ENCODE measurements around the gene SYNE3.

SYNE3 gene

GRCh38 chr14:95493976-95494375 is 22.5 kb downstream of the SYNE3 start:
- H3K4me3 Mint-ChIP-seq: no peak overlapping the region
- peaks cover 44% of the 10 kb centered on the region for H3K4me1 Mint-ChIP-seq
- DNase-seq (ENCODE audit: low spot score in 2 of 2) (no peak), ATAC-seq (replicated peaks; ENCODE audit: extremely low read depth, poor library complexity, severe bottlenecking) (no peak)
- no peaks in the 10 kb centered on the region for H3K9me3 Mint-ChIP-seq
- peaks cover 3% of the 10 kb centered on the region for H3K36me3 Mint-ChIP-seq (ENCODE audit: insufficient read depth)
- H3K27ac Mint-ChIP-seq (ENCODE audit: low read depth): peak overlapping the region; percentile 42
- H3K27me3 Mint-ChIP-seq: no peaks in the 10 kb centered on the region

GRCh38 chr14:95493503-95493902 is 22.9 kb downstream of the SYNE3 start:
- ATAC-seq (replicated peaks; ENCODE audit: extremely low read depth, poor library complexity, severe bottlenecking) (no peak), DNase-seq (ENCODE audit: low spot score in 2 of 2) (no peak)
- Mint-ChIP-seq H3K4me3 (no peak overlapping the region), H3K36me3 (ENCODE audit: insufficient read depth) (peaks cover 3% of the 10 kb centered on the region), H3K27me3 (no peaks in the 10 kb centered on the region), H3K4me1 (peaks cover 44% of the 10 kb centered on the region), H3K27ac (ENCODE audit: low read depth) (peak overlapping the region; percentile 42), H3K9me3 (no peaks in the 10 kb centered on the region)

- H3K27ac Mint-ChIP-seq (ENCODE audit: low read depth): no peak overlapping the region
- H3K36me3 Mint-ChIP-seq (ENCODE audit: insufficient read depth): peaks cover 3% of the 10 kb centered on the region
- no peak overlapping the region for H3K4me3 Mint-ChIP-seq
- ATAC-seq (replicated peaks; ENCODE audit: extremely low read depth, poor library complexity, severe bottlenecking) (no peak), DNase-seq (ENCODE audit: low spot score in 2 of 2) (no peak)
- H3K4me1 Mint-ChIP-seq: peaks cover 51% of the 10 kb centered on the region
- H3K9me3 Mint-ChIP-seq: no peaks in the 10 kb centered on the region
- no peaks in the 10 kb centered on the region for H3K27me3 Mint-ChIP-seq
Observed at GRCh38 chr14:95491936-95492608, 24.4 kb downstream of the SYNE3 start.

GRCh38 chr14:95490727-95491451 is 25.6 kb downstream of the SYNE3 start:
- H3K27ac Mint-ChIP-seq (ENCODE audit: low read depth): no peak overlapping the region
- H3K4me1 Mint-ChIP-seq: peaks cover 52% of the 10 kb centered on the region
- H3K4me3 Mint-ChIP-seq: no peak overlapping the region
- no peaks in the 10 kb centered on the region for H3K27me3 Mint-ChIP-seq
- H3K9me3 Mint-ChIP-seq: no peaks in the 10 kb centered on the region
- H3K36me3 Mint-ChIP-seq (ENCODE audit: insufficient read depth): peaks cover 5% of the 10 kb centered on the region
- DNase-seq (ENCODE audit: low spot score in 2 of 2) (no peak), ATAC-seq (replicated peaks; ENCODE audit: extremely low read depth, poor library complexity, severe bottlenecking) (no peak)

GRCh38 chr14:95490138-95490509 is 26.3 kb downstream of the SYNE3 start:
- Mint-ChIP-seq H3K27me3 (no peaks in the 10 kb centered on the region), H3K4me1 (peaks cover 50% of the 10 kb centered on the region), H3K9me3 (no peaks in the 10 kb centered on the region), H3K36me3 (ENCODE audit: insufficient read depth) (peaks cover 5% of the 10 kb centered on the region), H3K4me3 (no peak overlapping the region), H3K27ac (ENCODE audit: low read depth) (no peak overlapping the region)
- ATAC-seq (replicated peaks; ENCODE audit: extremely low read depth, poor library complexity, severe bottlenecking) (no peak), DNase-seq (ENCODE audit: low spot score in 2 of 2) (no peak)

GRCh38 chr14:95489214-95490137 is 27.0 kb downstream of the SYNE3 start:
- ATAC-seq (replicated peaks; ENCODE audit: extremely low read depth, poor library complexity, severe bottlenecking) (no peak), DNase-seq (ENCODE audit: low spot score in 2 of 2) (no peak)
- Mint-ChIP-seq H3K4me1 (peaks cover 49% of the 10 kb centered on the region), H3K4me3 (no peak overlapping the region), H3K36me3 (ENCODE audit: insufficient read depth) (peaks cover 5% of the 10 kb centered on the region), H3K27me3 (no peaks in the 10 kb centered on the region), H3K9me3 (no peaks in the 10 kb centered on the region), H3K27ac (ENCODE audit: low read depth) (no peak overlapping the region)

- H3K4me3 Mint-ChIP-seq: no peak overlapping the region
- peaks cover 51% of the 10 kb centered on the region for H3K4me1 Mint-ChIP-seq
- H3K36me3 Mint-ChIP-seq (ENCODE audit: insufficient read depth): peaks cover 6% of the 10 kb centered on the region
- ATAC-seq (replicated peaks; ENCODE audit: extremely low read depth, poor library complexity, severe bottlenecking): no peak
- no peaks in the 10 kb centered on the region for H3K9me3 Mint-ChIP-seq
- H3K27me3 Mint-ChIP-seq: no peaks in the 10 kb centered on the region
- no peak for DNase-seq (ENCODE audit: low spot score in 2 of 2)
- H3K27ac Mint-ChIP-seq (ENCODE audit: low read depth): no peak overlapping the region
Observed at GRCh38 chr14:95488376-95489213, 27.9 kb downstream of the SYNE3 start.

- Mint-ChIP-seq H3K27me3 (no peaks in the 10 kb centered on the region), H3K36me3 (ENCODE audit: insufficient read depth) (peaks cover 6% of the 10 kb centered on the region), H3K9me3 (no peaks in the 10 kb centered on the region), H3K4me3 (no peak overlapping the region), H3K4me1 (peaks cover 51% of the 10 kb centered on the region), H3K27ac (ENCODE audit: low read depth) (peak overlapping the region; percentile 50)
- no peak for DNase-seq (ENCODE audit: low spot score in 2 of 2)
- ATAC-seq (replicated peaks; ENCODE audit: extremely low read depth, poor library complexity, severe bottlenecking): no peak
Observed at GRCh38 chr14:95487669-95488084, 28.8 kb downstream of the SYNE3 start.

- peak overlapping the region; percentile 50 for H3K27ac Mint-ChIP-seq (ENCODE audit: low read depth)
- no peak overlapping the region for H3K4me3 Mint-ChIP-seq
- no peak for DNase-seq (ENCODE audit: low spot score in 2 of 2)
- no peak for ATAC-seq (replicated peaks; ENCODE audit: extremely low read depth, poor library complexity, severe bottlenecking)
- no peaks in the 10 kb centered on the region for H3K9me3 Mint-ChIP-seq
- peaks cover 6% of the 10 kb centered on the region for H3K36me3 Mint-ChIP-seq (ENCODE audit: insufficient read depth)
- no peaks in the 10 kb centered on the region for H3K27me3 Mint-ChIP-seq
- H3K4me1 Mint-ChIP-seq: peaks cover 50% of the 10 kb centered on the region
Observed at GRCh38 chr14:95486875-95487668, 29.4 kb downstream of the SYNE3 start.

- H3K27me3 Mint-ChIP-seq: no peaks in the 10 kb centered on the region
- ATAC-seq (replicated peaks; ENCODE audit: extremely low read depth, poor library complexity, severe bottlenecking) (no peak), DNase-seq (ENCODE audit: low spot score in 2 of 2) (no peak)
- peaks cover 6% of the 10 kb centered on the region for H3K36me3 Mint-ChIP-seq (ENCODE audit: insufficient read depth)
- peaks cover 49% of the 10 kb centered on the region for H3K4me1 Mint-ChIP-seq
- no peak overlapping the region for H3K4me3 Mint-ChIP-seq
- H3K27ac Mint-ChIP-seq (ENCODE audit: low read depth): peak overlapping the region; percentile 50
- H3K9me3 Mint-ChIP-seq: no peaks in the 10 kb centered on the region
Observed at GRCh38 chr14:95485222-95485819, 31.1 kb downstream of the SYNE3 start.

GRCh38 chr14:95484296-95484695 is 32.2 kb downstream of the SYNE3 start:
- H3K4me3 Mint-ChIP-seq: no peak overlapping the region
- no peaks in the 10 kb centered on the region for H3K27me3 Mint-ChIP-seq
- no peak for DNase-seq (ENCODE audit: low spot score in 2 of 2)
- peaks cover 59% of the 10 kb centered on the region for H3K4me1 Mint-ChIP-seq
- no peaks in the 10 kb centered on the region for H3K9me3 Mint-ChIP-seq
- H3K27ac Mint-ChIP-seq (ENCODE audit: low read depth): no peak overlapping the region
- peaks cover 8% of the 10 kb centered on the region for H3K36me3 Mint-ChIP-seq (ENCODE audit: insufficient read depth)
- no peak for ATAC-seq (replicated peaks; ENCODE audit: extremely low read depth, poor library complexity, severe bottlenecking)

All from central memory CD8-positive, alpha-beta T cell (primary cell).